GM12892 (cell line): ENCODE data around the gene SLC9A3.

Experiments used
- POLR2A ChIP-seq: IDR thresholded peaks from 2 replicates; pipeline ENCODE4 v1.6.1; 2011; ENCODE audit warnings: low read depth, low read length, control low read depth
- POLR2AphosphoS5 ChIP-seq: IDR thresholded peaks from 2 replicates; pipeline ENCODE4 v1.6.1; 2011; ENCODE audit warnings: low read depth, low read length, control low read depth
- TAF1 ChIP-seq: IDR thresholded peaks from 2 replicates; pipeline ENCODE4 v1.6.1; 2011; ENCODE audit warnings: low read depth, mild to moderate bottlenecking, control low read depth, low read length, borderline replicate concordance

GRCh38 chr5:515273-515836, 8.9 kb downstream of the SLC9A3 start:
- TF ChIP-seq POLR2A: no peak
- no peak for TF ChIP-seq POLR2AphosphoS5
- TF ChIP-seq TAF1: no peak
